SU-DHL-6 (cell line): ENCODE measurements around the gene CARD9.

Experiments used
- H2AFZ ChIP-seq: fragments of 200-600 bp; sonication (generic); 2 replicates; pipeline ENCODE4 v1.6.1; 2014; ENCODE audit warnings: low read depth, mild to moderate bottlenecking, moderate library complexity, mixed read lengths, antibody characterized with exemption, low read length; ENCODE audit not compliant: severe bottlenecking
- H3F3A ChIP-seq: fragments of 200-600 bp; shearing (Covaris generic); 2 replicates; pipeline ENCODE4 v1.6.0; 2016; ENCODE audit warnings: antibody characterized with exemption, mild to moderate bottlenecking; ENCODE audit not compliant: insufficient read depth
- H3K27ac ChIP-seq: fragments of 200-600 bp; sonication (generic); 2 replicates; pipeline ENCODE4 v1.5.1; 2016; ENCODE audit warnings: low read depth, mild to moderate bottlenecking, low read length, moderate library complexity, mixed read lengths
- H3K27me3 ChIP-seq: fragments of 200-600 bp; sonication (generic), shearing (Covaris generic); 2 replicates; pipeline ENCODE4 v1.6.0; 2014; ENCODE audit warnings: mild to moderate bottlenecking, low read length
- H3K36me3 ChIP-seq: fragments of 200-600 bp; sonication (generic); 2 replicates; pipeline ENCODE4 v1.6.1; 2014; ENCODE audit warnings: mild to moderate bottlenecking, low read length, mixed read lengths
- H3K4me2 ChIP-seq: fragments of 300-600, 200-600 bp; shearing (Covaris generic), sonication (generic); 2 replicates; pipeline ENCODE4 v1.6.0; 2014; ENCODE audit warnings: low read length, low read depth, mild to moderate bottlenecking; ENCODE audit not compliant: poor library complexity, severe bottlenecking
- H3K4me3 ChIP-seq: fragments of 200-600 bp; sonication (generic); 2 replicates; pipeline ENCODE4 v1.5.1; 2014; ENCODE audit warnings: antibody characterized with exemption, low read length, mild to moderate bottlenecking, mixed read lengths; ENCODE audit not compliant: insufficient read depth, poor library complexity, severe bottlenecking
- H3K79me2 ChIP-seq: fragments of 200-600 bp; sonication (generic); 2 replicates; pipeline ENCODE4 v1.6.1; 2014; ENCODE audit warnings: mild to moderate bottlenecking, low read length, moderate library complexity; ENCODE audit not compliant: insufficient read depth
- H3K9ac ChIP-seq: fragments of 200-600 bp; sonication (generic); 2 replicates; pipeline ENCODE4 v1.7.0; 2014; ENCODE audit warnings: mild to moderate bottlenecking, low read length
- H3K9me2 ChIP-seq: fragments of 200-600 bp; sonication (generic); replicated peaks from 2 replicates; pipeline ENCODE4 v1.6.1; 2014; ENCODE audit warnings: low read length; ENCODE audit not compliant: insufficient read depth
- H3K9me3 ChIP-seq: fragments of 200-600 bp; sonication (generic); 2 replicates; pipeline ENCODE4 v1.6.1; 2014; ENCODE audit warnings: low read length, mixed read lengths; ENCODE audit not compliant: insufficient read depth
- H4K20me1 ChIP-seq: fragments of 200-600 bp; sonication (generic); 2 replicates; pipeline ENCODE4 v1.6.1; 2014; ENCODE audit warnings: low read depth, mild to moderate bottlenecking, antibody characterized with exemption, low read length, moderate library complexity, mixed read lengths
- EZH2phosphoT487 ChIP-seq: fragments of 200-600 bp; sonication (generic), shearing (Covaris generic); conservative IDR thresholded peaks from 2 replicates; pipeline ENCODE4 v1.6.1; 2018; ENCODE audit warnings: mild to moderate bottlenecking, antibody characterized with exemption, low read length, moderate library complexity, mixed read lengths
- TF ChIP-seq, protein P1 (sequence below): fragments of 200-600 bp; sonication (generic); IDR thresholded peaks from one replicate; pipeline ENCODE4 v1.5.1; 2017; ENCODE audit warnings: antibody characterized with exemption, mild to moderate bottlenecking, low read length, moderate library complexity; ENCODE audit not compliant: insufficient read depth, poor library complexity, severe bottlenecking

Gene CARD9, protein sequence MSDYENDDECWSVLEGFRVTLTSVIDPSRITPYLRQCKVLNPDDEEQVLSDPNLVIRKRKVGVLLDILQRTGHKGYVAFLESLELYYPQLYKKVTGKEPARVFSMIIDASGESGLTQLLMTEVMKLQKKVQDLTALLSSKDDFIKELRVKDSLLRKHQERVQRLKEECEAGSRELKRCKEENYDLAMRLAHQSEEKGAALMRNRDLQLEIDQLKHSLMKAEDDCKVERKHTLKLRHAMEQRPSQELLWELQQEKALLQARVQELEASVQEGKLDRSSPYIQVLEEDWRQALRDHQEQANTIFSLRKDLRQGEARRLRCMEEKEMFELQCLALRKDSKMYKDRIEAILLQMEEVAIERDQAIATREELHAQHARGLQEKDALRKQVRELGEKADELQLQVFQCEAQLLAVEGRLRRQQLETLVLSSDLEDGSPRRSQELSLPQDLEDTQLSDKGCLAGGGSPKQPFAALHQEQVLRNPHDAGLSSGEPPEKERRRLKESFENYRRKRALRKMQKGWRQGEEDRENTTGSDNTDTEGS

GRCh38 chr9:136373300-136374182, at the start of gene CARD9:
TSS of gene CARD9 (minus strand) at chr9:136373669. CDS start at chr9:136372078, 1,591 bp downstream.
- no peaks in the 10 kb centered on the region for H3F3A ChIP-seq
- H3K9me2 ChIP-seq, result no peaks in the 10 kb centered on the region
- H3K36me3 ChIP-seq, result no peaks in the 10 kb centered on the region
- H3K27me3 ChIP-seq, result no peaks in the 10 kb centered on the region
- no peaks in the 10 kb centered on the region for H4K20me1 ChIP-seq
- no peak within 1 kb of the TSS for H3K27ac ChIP-seq
- H3K9ac ChIP-seq, result no peak within 1 kb of the TSS
- TF ChIP-seq EZH2phosphoT487, result no peak
- TF ChIP-seq, protein P1, sequence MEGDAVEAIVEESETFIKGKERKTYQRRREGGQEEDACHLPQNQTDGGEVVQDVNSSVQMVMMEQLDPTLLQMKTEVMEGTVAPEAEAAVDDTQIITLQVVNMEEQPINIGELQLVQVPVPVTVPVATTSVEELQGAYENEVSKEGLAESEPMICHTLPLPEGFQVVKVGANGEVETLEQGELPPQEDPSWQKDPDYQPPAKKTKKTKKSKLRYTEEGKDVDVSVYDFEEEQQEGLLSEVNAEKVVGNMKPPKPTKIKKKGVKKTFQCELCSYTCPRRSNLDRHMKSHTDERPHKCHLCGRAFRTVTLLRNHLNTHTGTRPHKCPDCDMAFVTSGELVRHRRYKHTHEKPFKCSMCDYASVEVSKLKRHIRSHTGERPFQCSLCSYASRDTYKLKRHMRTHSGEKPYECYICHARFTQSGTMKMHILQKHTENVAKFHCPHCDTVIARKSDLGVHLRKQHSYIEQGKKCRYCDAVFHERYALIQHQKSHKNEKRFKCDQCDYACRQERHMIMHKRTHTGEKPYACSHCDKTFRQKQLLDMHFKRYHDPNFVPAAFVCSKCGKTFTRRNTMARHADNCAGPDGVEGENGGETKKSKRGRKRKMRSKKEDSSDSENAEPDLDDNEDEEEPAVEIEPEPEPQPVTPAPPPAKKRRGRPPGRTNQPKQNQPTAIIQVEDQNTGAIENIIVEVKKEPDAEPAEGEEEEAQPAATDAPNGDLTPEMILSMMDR, result no peak
- no peak within 1 kb of the TSS for H3K4me2 ChIP-seq
- H3K9me3 ChIP-seq, result no peaks in the 10 kb centered on the region
- H2AFZ ChIP-seq, result no peak within 1 kb of the TSS
- H3K79me2 ChIP-seq, result no peaks in the 10 kb centered on the region
- H3K4me3 ChIP-seq, result no peak within 1 kb of the TSS

- no peak overlapping the region for H3K4me2 ChIP-seq
- no peaks in the 10 kb centered on the region for H3K9me2 ChIP-seq
- H3K27ac ChIP-seq, result no peak overlapping the region
- no peaks in the 10 kb centered on the region for H3K27me3 ChIP-seq
- H3F3A ChIP-seq, result no peaks in the 10 kb centered on the region
- no peak overlapping the region for H3K4me3 ChIP-seq
- no peaks in the 10 kb centered on the region for H4K20me1 ChIP-seq
- no peaks in the 10 kb centered on the region for H3K79me2 ChIP-seq
- TF ChIP-seq, protein P1, result no peak
- TF ChIP-seq EZH2phosphoT487, result no peak
- H3K36me3 ChIP-seq, result no peaks in the 10 kb centered on the region
- no peak overlapping the region for H3K9ac ChIP-seq
- H3K9me3 ChIP-seq, result no peaks in the 10 kb centered on the region
- no peak overlapping the region for H2AFZ ChIP-seq
Measured at GRCh38 chr9:136422876-136423275, 49.4 kb upstream of the CARD9 start.

DNA sequence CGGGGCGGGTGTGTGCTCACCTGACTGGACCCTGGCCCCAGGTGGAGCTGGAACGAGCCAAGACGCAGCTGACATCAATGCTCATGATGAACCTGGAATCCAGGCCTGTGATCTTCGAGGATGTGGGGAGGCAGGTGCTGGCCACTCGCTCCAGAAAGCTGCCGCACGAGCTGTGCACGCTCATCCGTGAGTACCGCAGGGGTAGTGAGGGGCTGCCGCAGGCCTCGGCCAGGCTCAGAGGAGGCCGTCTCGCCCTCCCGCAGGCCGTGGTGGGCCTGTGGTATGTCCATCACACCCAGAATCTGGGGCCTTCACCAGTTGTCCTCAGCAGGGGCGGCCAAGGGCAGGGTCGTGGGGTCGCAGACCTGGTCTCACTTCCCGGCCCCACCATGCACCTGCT, 48.3 kb upstream of the CARD9 start:
- no peaks in the 10 kb centered on the region for H3K36me3 ChIP-seq
- no peak overlapping the region for H3K27ac ChIP-seq
- H3K4me3 ChIP-seq, result no peak overlapping the region
- H3K9me3 ChIP-seq, result no peaks in the 10 kb centered on the region
- H3K27me3 ChIP-seq, result no peaks in the 10 kb centered on the region
- no peaks in the 10 kb centered on the region for H3F3A ChIP-seq
- no peak overlapping the region for H3K9ac ChIP-seq
- H3K9me2 ChIP-seq, result no peaks in the 10 kb centered on the region
- no peak overlapping the region for H3K4me2 ChIP-seq
- no peaks in the 10 kb centered on the region for H3K79me2 ChIP-seq
- no peak for TF ChIP-seq EZH2phosphoT487
- H2AFZ ChIP-seq, result no peak overlapping the region
- H4K20me1 ChIP-seq, result no peaks in the 10 kb centered on the region
